ENCODE data around the gene FRMD4A.

Gene FRMD4A

DNA sequence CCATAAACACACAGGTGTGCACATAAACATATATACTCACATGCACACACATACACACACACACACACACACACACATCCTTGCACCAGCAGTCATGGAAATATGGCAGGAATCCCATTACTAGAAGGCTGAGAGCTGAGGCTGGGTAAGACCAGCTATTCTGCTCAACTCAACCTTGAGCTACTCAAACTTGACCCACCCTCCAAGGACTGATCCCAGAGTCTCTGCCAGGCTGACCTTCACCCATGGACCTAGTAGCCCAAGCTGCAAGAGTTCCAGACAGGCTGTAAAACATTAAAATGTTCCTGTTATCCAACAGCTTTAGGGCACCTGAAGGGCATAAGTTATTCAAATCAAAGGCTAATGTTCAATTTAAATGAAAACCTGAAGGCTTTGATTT, 134.6 kb downstream of the FRMD4A start:
- Histone ChIP-seq H4K20me1 (ENCODE audit: low read depth, low read length) (no peaks in the 10 kb centered on the region), H3K79me2 (ENCODE audit: insufficient read depth, low read length) (no peaks in the 10 kb centered on the region), H3K36me3 (ENCODE audit: low read length) (no peaks in the 10 kb centered on the region), H3K9me3 (ENCODE audit: insufficient read depth, low read length) (no peaks in the 10 kb centered on the region), H3K4me3 (ENCODE audit: insufficient read depth, low read length, poor library complexity, severe bottlenecking) (no peak overlapping the region), H3K27ac (ENCODE audit: low read depth, low read length) (no peak overlapping the region), H3K27me3 (ENCODE audit: low read length) (no peaks in the 10 kb centered on the region), H2AFZ (ENCODE audit: low read depth, low read length, severe bottlenecking) (no peak overlapping the region), H3K9me2 (replicated peaks; ENCODE audit: insufficient read depth, low read length) (no peaks in the 10 kb centered on the region), H3K4me2 (ENCODE audit: low read depth, low read length, poor library complexity, severe bottlenecking) (no peak overlapping the region), H3F3A (ENCODE audit: insufficient read depth) (no peaks in the 10 kb centered on the region), H3K9ac (ENCODE audit: low read length) (no peak overlapping the region)
- TF ChIP-seq, protein P1, sequence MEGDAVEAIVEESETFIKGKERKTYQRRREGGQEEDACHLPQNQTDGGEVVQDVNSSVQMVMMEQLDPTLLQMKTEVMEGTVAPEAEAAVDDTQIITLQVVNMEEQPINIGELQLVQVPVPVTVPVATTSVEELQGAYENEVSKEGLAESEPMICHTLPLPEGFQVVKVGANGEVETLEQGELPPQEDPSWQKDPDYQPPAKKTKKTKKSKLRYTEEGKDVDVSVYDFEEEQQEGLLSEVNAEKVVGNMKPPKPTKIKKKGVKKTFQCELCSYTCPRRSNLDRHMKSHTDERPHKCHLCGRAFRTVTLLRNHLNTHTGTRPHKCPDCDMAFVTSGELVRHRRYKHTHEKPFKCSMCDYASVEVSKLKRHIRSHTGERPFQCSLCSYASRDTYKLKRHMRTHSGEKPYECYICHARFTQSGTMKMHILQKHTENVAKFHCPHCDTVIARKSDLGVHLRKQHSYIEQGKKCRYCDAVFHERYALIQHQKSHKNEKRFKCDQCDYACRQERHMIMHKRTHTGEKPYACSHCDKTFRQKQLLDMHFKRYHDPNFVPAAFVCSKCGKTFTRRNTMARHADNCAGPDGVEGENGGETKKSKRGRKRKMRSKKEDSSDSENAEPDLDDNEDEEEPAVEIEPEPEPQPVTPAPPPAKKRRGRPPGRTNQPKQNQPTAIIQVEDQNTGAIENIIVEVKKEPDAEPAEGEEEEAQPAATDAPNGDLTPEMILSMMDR (IDR thresholded peaks at IDR 0.05; ENCODE audit: insufficient read depth, low read length, poor library complexity, severe bottlenecking): no peak
- TF ChIP-seq EZH2phosphoT487 (conservative IDR thresholded peaks at IDR 0.05; ENCODE audit: low read length): no peak

DNA sequence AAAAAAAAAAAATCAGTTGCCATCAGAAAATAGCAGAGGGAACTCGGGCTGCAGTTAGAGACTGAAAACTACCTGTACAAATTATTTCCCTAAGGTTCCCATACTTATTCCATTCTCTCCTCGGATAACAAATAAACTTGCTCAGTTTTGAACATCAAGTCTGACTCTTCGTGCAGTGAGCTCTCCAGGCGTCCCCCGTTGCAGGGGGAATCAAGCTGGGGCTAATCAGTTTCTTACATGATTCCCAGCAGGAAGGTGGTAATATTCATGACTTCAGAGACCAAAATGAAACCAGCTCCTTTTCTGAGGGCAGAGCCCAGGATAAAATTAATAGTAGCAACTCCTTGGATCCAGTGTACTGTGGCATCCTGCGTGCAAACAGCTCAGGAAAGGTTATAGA, 135.3 kb downstream of the FRMD4A start:
- H3K9me3 ChIP-seq (ENCODE audit: insufficient read depth, low read length): no peaks in the 10 kb centered on the region
- no peaks in the 10 kb centered on the region for H3K9me2 ChIP-seq (replicated peaks; ENCODE audit: insufficient read depth, low read length)
- no peaks in the 10 kb centered on the region for H3F3A ChIP-seq (ENCODE audit: insufficient read depth)
- TF ChIP-seq, protein P1 (IDR thresholded peaks at IDR 0.05; ENCODE audit: insufficient read depth, low read length, poor library complexity, severe bottlenecking): no peak
- no peak for TF ChIP-seq EZH2phosphoT487 (conservative IDR thresholded peaks at IDR 0.05; ENCODE audit: low read length)
- no peak overlapping the region for H3K4me2 ChIP-seq (ENCODE audit: low read depth, low read length, poor library complexity, severe bottlenecking)
- no peaks in the 10 kb centered on the region for H4K20me1 ChIP-seq (ENCODE audit: low read depth, low read length)
- no peaks in the 10 kb centered on the region for H3K36me3 ChIP-seq (ENCODE audit: low read length)
- no peaks in the 10 kb centered on the region for H3K79me2 ChIP-seq (ENCODE audit: insufficient read depth, low read length)
- no peak overlapping the region for H3K9ac ChIP-seq (ENCODE audit: low read length)
- no peaks in the 10 kb centered on the region for H3K27me3 ChIP-seq (ENCODE audit: low read length)
- H3K4me3 ChIP-seq (ENCODE audit: insufficient read depth, low read length, poor library complexity, severe bottlenecking): no peak overlapping the region
- H2AFZ ChIP-seq (ENCODE audit: low read depth, low read length, severe bottlenecking): no peak overlapping the region
- H3K27ac ChIP-seq (ENCODE audit: low read depth, low read length): no peak overlapping the region

DNA sequence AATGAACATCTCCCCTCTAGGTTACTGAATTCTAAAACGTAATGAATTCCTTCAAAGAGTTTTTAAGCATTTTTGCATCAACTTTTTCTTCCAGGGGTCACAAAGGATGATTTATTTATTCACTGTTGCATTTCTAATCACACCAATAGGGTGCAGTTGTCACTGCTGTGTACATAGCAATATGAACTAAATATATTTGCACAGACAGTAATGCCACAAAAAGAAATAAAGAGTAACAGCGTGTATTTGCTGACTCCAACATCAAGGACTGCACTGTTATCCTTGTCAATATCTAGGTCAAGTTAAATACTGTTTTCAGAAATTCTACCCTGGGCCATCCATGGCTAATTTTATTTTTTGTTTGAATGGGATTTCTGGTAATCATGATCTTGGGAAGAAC, 138.0 kb downstream of the FRMD4A start:
- Histone ChIP-seq H3K79me2 (ENCODE audit: insufficient read depth, low read length) (no peaks in the 10 kb centered on the region), H3K9me2 (replicated peaks; ENCODE audit: insufficient read depth, low read length) (no peaks in the 10 kb centered on the region), H3K4me3 (ENCODE audit: insufficient read depth, low read length, poor library complexity, severe bottlenecking) (no peak overlapping the region), H3K36me3 (ENCODE audit: low read length) (no peaks in the 10 kb centered on the region), H3K9me3 (ENCODE audit: insufficient read depth, low read length) (no peaks in the 10 kb centered on the region), H2AFZ (ENCODE audit: low read depth, low read length, severe bottlenecking) (no peak overlapping the region), H3F3A (ENCODE audit: insufficient read depth) (no peaks in the 10 kb centered on the region), H3K27me3 (ENCODE audit: low read length) (no peaks in the 10 kb centered on the region), H3K4me2 (ENCODE audit: low read depth, low read length, poor library complexity, severe bottlenecking) (no peak overlapping the region), H3K27ac (ENCODE audit: low read depth, low read length) (no peak overlapping the region), H3K9ac (ENCODE audit: low read length) (no peak overlapping the region), H4K20me1 (ENCODE audit: low read depth, low read length) (no peaks in the 10 kb centered on the region)
- TF ChIP-seq, protein P1 (IDR thresholded peaks at IDR 0.05; ENCODE audit: insufficient read depth, low read length, poor library complexity, severe bottlenecking): no peak
- no peak for TF ChIP-seq EZH2phosphoT487 (conservative IDR thresholded peaks at IDR 0.05; ENCODE audit: low read length)

All from SU-DHL-6 (cell line).